Stimulated activated CD8-positive, alpha-beta memory T cell treated with anti-CD3 and anti-CD28 coated beads, Interleukin-12 subunit alpha, Interleukin-12 subunit beta, amount 100 ng/mL, for 1 hour (primary cell): ENCODE measurements around the gene WRNIP1.

Source experiments
- DNase-seq: peaks from one replicate; pipeline ENCODE4 v3.0.0-alpha.2; 2020; ENCODE audit warnings: low read depth

The WRNIP1 gene

GRCh38 chr6:2807342-2808090, 42.3 kb downstream of the WRNIP1 start:
- DNase-seq: no peak

- DNase-seq: no peak
Measured at GRCh38 chr6:2809015-2809414, 43.8 kb downstream of the WRNIP1 start.

GRCh38 chr6:2810092-2810671, 45.0 kb downstream of the WRNIP1 start:
- DNase-seq: no peak

- DNase-seq: no peak
Measured at GRCh38 chr6:2812695-2813094, 47.5 kb downstream of the WRNIP1 start.

GRCh38 chr6:2816158-2816557, 51.0 kb downstream of the WRNIP1 start:
- DNase-seq: no peak

- DNase-seq: no peak
Measured at GRCh38 chr6:2817903-2818443, 52.8 kb downstream of the WRNIP1 start.

- DNase-seq: no peak
Measured at GRCh38 chr6:2818593-2818992, 53.4 kb downstream of the WRNIP1 start.

- no peak for DNase-seq
Measured at GRCh38 chr6:2819115-2819514, 53.9 kb downstream of the WRNIP1 start.

- no peak for DNase-seq
Measured at GRCh38 chr6:2819978-2820377, 54.8 kb downstream of the WRNIP1 start.

- no peak for DNase-seq
Measured at GRCh38 chr6:2820415-2820814, 55.2 kb downstream of the WRNIP1 start.

GRCh38 chr6:2821554-2821953, 56.4 kb downstream of the WRNIP1 start:
- DNase-seq: no peak

- DNase-seq: no peak
Measured at GRCh38 chr6:2823104-2823850, 58.1 kb downstream of the WRNIP1 start.

- DNase-seq: no peak
Measured at GRCh38 chr6:2826131-2826530, 60.9 kb downstream of the WRNIP1 start.

- no peak for DNase-seq
Measured at GRCh38 chr6:2827142-2827541, 61.9 kb downstream of the WRNIP1 start.

GRCh38 chr6:2828629-2829028, 63.4 kb downstream of the WRNIP1 start:
- DNase-seq: no peak

GRCh38 chr6:2829253-2829652, 64.1 kb downstream of the WRNIP1 start:
- DNase-seq: no peak

- no peak for DNase-seq
Measured at GRCh38 chr6:2830183-2830582, 65.0 kb downstream of the WRNIP1 start.

GRCh38 chr6:2831392-2831791, 66.2 kb downstream of the WRNIP1 start:
- DNase-seq: no peak

- no peak for DNase-seq
Measured at GRCh38 chr6:2834262-2834661, 69.1 kb downstream of the WRNIP1 start.
